HG03575 (cell line): ENCODE measurements around the gene SLC24A3.

Experiments
- ATAC-seq: cut with Tn5 transposase; IDR thresholded peaks from one replicate; pipeline ENCODE4 v1.9.1; 2021; ENCODE audit not compliant: unreplicated experiment, insufficient number of reproducible peaks, low FRiP score; ENCODE audit errors: extremely low read depth

The SLC24A3 gene

DNA sequence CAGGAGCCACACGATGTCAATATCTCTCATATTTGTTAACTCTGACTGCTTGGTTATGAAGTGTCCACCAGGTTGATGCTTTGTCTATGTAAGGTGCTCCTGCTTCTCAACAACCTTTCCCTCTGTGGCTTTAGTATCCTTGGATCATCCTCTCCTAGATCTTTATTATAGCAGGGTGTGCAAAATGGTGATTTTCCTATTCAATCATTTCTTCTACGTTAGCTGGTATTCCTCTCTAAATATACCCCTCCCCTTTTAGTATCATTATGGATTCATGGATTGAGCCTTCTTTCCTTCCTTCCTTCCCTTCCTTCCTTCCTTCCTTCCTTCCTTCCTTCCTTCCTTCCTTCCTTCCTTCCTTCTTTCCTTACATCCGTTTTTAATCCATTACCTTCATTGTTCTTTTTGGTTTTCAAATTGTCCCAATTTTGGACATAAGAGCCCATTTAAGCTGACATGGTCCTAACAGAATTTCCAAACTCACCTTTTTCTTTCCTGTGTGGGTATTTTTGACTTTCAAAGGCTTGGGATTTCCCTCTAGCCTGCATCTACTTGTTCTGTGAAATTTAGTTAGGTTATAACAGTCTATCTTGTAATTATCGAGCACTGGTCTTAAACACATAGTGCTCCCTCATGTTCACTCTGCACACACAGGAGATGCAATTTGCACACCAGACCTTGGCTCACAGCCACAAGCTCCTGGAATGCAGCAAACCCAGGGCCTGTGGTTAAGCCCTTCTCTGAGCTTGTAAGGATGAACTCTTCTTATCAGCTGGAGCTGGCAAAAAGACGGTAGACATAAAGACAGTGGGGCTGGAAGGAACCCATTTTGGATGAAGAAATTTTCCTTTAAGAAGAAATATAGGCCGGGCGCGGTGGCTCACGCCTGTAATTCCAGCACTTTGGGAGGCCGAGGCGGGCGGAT lies 109.9 kb downstream of the SLC24A3 start:
- ATAC-seq = no peak

GRCh38 chr20:19327401-19327800 lies 115.0 kb downstream of the SLC24A3 start:
- no peak for ATAC-seq

DNA sequence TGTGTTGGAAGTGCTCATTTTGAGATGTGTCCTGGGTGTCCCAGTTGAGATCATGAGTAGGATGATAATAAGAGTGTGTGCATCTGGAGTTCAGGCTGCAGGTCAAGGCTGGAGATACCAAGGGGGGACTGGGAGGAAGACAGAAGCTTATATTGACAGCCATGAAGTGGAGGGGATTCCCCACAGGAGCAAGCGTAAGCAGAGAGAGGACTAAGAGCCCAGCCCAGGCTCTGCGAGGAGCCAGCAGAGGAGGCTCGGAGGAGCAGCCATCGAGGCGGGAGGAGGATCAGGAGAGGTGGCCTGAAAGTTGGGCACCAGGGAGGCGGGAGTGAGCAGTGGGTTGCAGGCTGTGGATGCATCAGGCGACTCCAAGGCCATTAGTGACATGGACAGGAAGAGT lies 116.2 kb downstream of the SLC24A3 start:
- no peak for ATAC-seq

DNA sequence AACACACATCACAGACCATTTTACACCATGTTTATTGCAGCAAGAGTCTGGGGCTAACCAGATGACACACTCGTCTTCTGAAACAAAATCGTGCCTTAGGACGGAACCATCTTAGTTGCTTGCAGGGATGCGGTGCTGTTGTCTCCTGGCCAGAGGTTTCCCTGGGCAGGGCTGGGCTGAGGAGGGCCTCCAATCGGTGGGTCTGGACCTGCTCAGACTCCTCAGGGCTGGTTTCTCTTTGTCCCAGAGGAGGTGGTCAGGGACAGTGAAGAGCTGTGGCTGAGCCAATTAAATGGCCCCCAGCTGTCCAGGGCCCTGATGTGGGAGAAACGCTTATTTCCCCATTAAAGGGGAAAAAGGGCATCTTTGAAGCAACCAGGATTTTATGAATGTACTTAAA lies 117.6 kb downstream of the SLC24A3 start:
- no peak for ATAC-seq

- ATAC-seq = no peak
Observed at GRCh38 chr20:19330731-19331130, 118.3 kb downstream of the SLC24A3 start.

DNA sequence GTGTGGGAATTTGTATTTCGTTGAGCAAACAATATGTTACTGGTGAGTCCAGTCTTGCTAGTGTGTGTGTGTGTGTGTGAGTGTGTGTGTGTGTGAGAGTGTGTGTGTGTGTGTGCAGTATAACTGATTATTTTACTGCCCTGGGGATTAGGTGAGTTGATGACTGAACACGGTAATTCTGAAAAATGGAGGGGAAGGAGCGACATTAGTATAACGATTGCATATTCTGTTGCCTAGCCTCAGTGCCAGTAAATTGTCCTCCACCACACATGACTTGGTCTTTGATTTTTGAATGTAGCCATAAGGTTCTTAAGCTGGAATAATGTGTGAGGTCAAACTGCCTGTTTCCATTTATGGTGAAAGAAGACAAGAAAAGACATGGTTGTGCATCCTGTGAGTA lies 121.1 kb downstream of the SLC24A3 start:
- no peak for ATAC-seq

GRCh38 chr20:19335341-19335740 lies 122.9 kb downstream of the SLC24A3 start:
- ATAC-seq = no peak

DNA sequence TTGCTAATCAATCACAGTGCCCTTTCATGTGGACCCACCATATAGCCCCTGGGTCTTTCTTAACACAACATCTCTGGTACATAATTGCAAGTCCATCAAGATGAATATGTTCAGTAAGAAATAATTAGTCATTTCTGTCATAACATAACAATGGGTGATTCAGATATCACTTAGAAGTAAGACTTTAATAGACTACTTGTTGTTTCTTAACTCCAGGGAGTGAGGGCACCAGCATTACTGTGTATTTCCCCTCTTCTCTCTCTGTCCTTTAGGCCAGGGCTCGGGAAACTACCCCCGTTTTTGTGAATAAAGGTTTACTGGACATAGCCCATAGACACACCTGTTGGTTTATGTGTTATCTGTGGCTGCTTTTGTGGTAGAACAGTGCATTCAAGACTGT lies 123.5 kb downstream of the SLC24A3 start:
- no peak for ATAC-seq

- ATAC-seq = no peak
Observed at GRCh38 chr20:19336631-19337030, 124.2 kb downstream of the SLC24A3 start.

GRCh38 chr20:19338380-19338779 lies 125.9 kb downstream of the SLC24A3 start:
- ATAC-seq = no peak

DNA sequence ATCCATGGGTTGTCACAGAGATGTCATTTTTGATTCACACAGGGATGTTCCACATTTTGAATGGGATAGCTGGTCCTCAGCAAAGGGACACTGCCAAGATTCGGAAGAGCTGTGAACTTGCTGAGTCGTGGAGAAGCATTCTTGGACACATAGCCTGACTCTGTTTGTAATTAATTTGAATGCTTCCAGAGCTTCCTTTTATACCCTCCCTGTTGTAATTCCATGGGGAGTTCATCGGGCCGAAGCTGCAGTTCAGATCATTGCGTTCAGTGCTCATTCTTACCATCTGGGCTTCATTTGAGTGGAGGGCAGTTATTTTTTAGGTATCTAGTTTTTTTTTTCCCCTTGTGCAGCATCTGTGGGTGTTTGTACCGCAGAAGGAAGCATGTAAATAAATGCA lies 126.5 kb downstream of the SLC24A3 start:
- no peak for ATAC-seq

GRCh38 chr20:19341348-19342053 lies 129.1 kb downstream of the SLC24A3 start:
- ATAC-seq = no peak

DNA sequence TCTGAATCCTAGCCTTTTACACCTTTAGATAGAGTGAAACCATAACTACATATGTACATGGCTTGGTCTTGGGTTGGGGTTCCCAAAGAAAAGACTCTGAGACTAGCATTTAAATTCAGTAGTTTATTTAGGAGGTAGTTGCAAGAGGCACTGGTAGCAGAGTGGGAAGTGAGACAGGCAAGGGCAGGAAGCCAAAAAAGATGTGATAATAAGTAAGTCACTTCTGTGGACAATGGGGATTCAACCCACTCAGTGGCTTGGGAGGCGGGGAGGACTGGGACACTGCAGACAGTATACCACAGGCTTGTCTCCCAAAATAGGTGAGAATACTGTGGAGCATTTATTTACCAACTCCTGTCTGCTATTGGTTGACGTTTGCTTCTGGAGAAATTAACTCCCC lies 131.9 kb downstream of the SLC24A3 start:
- no peak for ATAC-seq

DNA sequence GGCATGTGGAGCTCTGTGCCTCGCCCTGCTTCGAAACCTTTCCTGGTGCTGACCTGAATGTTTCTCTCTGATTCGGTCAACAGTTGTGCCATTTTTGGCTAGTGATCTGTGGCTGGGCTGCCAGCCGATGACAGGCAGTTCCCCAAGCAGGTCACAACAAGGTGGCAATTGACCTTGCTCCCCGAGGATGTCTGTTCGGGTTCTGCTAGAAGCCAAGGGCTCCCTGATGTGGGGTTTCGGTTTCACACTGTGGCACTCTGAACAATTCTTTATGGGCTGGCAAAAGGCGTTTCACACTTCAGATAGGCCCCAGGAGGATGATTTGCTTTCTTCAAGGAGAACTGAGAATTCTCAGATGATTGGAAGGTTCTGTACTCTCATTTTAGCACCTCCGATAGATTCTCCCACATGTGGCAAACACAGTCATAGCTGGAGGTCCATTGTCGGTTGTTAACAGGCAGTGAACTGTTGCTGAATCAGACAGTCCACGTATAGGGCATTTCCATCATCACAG lies 135.6 kb downstream of the SLC24A3 start:
- no peak for ATAC-seq

DNA sequence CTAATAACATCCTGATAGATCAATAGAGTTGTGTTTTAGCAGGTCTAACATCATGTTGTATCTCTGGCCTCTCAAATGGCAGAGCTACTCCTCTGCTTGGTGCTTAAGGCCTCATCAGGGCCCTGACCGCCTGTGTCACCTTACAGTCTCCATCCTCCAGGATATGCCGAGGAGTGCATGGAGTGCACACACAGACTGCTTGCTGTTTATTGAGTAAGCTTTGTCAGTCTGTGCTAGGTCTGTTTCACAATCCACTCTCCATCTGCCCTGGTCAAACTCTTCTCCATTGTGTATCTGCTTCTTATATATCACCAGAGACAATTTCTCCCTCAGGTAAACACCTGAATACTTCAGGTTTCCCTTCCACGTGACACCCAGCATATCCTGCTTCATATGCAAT lies 136.1 kb downstream of the SLC24A3 start:
- no peak for ATAC-seq

DNA sequence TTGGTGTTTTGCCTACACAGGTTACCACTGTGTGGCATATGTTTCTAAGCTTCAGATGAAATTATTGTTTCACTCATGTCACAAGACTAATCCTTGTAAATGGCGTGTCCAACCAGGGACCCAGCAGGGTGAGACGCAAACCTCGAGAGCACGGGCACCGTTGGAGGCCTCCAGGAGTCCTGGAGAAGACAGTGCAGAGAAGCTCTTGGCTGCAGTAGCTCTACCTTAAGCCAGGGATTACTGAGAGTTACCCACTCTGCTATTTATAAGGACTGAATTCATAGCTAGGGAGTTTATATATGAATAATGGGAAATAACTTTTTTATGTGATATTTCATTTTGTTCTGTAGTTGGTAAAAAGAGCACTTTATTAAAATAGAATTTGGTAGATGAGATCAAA lies 137.4 kb downstream of the SLC24A3 start:
- ATAC-seq = no peak

DNA sequence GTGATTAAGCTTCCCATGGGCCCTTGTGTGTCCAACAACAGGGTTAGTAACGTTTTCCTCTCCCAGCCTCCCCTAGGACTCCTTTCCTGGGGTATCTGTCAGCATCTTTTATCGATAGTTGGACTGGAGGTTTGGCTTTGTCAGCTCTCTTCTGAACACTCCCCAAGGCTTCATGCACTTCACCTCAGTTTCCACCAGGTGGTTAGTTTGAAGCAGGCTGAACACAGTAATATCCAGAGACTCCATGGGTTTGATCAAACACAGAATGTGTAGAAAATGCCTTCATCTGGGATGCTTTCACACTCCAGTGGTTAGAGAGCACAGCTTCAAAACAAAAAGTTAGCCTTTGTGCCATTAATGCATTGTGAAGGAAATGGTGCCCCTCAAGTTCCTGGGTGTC lies 139.1 kb downstream of the SLC24A3 start:
- no peak for ATAC-seq

GRCh38 chr20:19354950-19355349 lies 142.5 kb downstream of the SLC24A3 start:
- ATAC-seq = no peak

DNA sequence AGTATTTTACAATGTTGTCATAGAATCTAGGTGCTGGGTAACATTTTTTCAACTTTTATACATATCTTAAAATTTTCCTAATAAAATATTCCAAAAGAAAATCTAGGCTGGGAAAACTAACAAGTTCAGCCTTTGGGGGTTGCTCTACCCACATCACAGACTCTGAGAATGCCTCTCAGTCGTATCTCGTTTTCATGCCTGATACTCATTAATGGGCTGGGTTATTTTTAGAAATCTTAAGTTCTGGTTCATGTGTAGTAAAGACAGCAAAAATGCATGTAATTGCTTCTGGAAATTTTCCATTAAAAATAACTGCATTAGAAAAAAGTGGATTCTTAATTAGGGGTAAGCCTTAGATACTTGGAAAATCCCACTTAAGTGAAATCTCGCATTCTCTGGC lies 149.3 kb downstream of the SLC24A3 start:
- ATAC-seq = no peak

DNA sequence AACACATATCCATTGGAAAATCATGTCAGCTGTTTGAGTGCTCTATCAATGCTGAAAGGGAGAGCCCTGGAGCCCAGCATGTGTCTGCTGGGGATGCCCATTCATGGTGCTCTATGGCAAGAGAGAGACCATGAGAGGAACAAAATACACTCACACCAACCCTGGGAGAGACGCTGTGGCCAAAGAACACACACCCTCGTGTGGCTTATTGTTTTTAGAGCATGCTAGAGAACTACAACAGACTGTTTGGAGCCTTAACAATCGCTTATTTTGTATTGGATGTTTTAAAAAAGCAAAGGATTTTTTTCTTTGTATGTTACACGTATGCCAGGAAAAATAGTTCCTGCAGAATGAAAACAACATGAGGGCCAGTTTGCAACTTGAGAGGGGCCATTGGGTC lies 151.0 kb downstream of the SLC24A3 start:
- no peak for ATAC-seq
